Measurements from ENCODE around the gene TBX10.

DNA sequence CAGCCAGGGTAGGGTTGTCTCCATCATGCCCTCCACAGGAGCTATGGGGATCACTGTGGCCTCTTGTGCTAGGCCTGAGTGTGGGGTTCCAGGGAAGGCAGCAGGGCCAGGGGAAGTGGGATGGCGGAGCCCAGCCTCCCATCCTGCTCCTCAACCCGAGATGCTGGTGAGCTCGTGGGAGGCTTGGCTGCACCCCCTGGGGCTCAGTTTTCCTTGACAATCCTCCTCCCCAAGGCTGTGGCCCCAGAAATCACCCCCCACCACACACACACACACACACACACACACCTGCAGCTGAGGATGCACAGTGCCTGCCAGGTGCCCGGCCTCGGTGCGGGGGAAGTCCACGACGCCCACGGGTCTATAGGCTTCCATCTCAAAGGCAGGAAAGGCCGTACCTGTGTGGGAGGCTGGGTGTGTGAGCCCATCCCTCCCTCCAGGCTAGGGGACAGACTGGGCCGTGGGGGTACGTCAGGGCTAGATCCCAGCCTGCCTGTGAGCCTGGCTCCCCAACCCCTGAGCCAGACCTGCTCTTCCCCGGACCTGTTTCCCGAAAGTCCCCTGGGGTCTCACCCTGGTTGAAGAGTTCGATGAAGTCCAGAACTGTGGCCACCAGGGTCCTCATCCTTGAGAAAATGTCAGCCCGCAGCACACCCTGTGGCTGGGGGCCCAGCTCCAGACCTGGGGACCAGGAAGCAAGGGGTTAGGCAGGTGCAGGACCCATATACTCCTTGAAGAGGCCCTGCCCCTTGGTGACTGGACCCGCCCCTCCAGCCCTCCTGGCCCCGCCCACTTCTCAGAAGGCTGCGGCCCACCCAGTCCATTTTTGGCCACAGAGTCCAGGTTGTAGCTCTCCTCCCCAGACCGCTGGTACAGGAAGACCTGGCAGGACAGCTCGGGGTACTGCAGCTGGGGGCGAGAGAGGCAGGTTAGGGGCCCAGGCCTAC is 5.2 kb upstream of the TBX10 start:
- no peak for TF ChIP-seq EZH2 (IDR thresholded peaks at IDR 0.05; ENCODE audit: insufficient read depth, poor library complexity, severe bottlenecking)
- no peak for TF ChIP-seq EZH2phosphoT487 (IDR thresholded peaks at IDR 0.05; ENCODE audit: insufficient read depth, low read depth)
